Endodermal cell (in vitro differentiated cells): Measurements from ENCODE around the gene ACSL5. TPM values are rescaled to one million over a fixed set of nuclear protein-coding genes. Genes with fewer than 3 reads are reported as not detected.

Source experiments
- DNase-seq: peaks from one replicate; pipeline ENCODE4 v3.0.0-alpha.2; 2017
- H3K27ac ChIP-seq: 2 replicates; pipeline ENCODE4 v1.5.1; 2013; ENCODE audit warnings: mild to moderate bottlenecking, low read depth, low read length, moderate library complexity
- H3K27me3 ChIP-seq: 2 replicates; pipeline ENCODE4 v1.6.1; 2013; ENCODE audit warnings: mild to moderate bottlenecking, low read length, moderate library complexity; ENCODE audit not compliant: insufficient read depth, control insufficient read depth, poor library complexity, severe bottlenecking
- H3K36me3 ChIP-seq: 2 replicates; pipeline ENCODE4 v1.7.0; 2013; ENCODE audit warnings: mild to moderate bottlenecking, low read length, moderate library complexity; ENCODE audit not compliant: control insufficient read depth, insufficient read depth
- H3K4me1 ChIP-seq: one replicate; pipeline ENCODE4 v1.7.0; 2013; ENCODE audit warnings: low read length; ENCODE audit not compliant: control insufficient read depth, insufficient read depth
- H3K4me3 ChIP-seq: 2 replicates; pipeline ENCODE4 v1.5.1; 2013; ENCODE audit warnings: mild to moderate bottlenecking, low read length, moderate library complexity
- H3K9ac ChIP-seq: 2 replicates; pipeline ENCODE4 v1.6.1; 2013; ENCODE audit warnings: mild to moderate bottlenecking, low read length, moderate library complexity; ENCODE audit not compliant: poor library complexity, severe bottlenecking; ENCODE audit errors: extremely low read depth
- H3K9me3 ChIP-seq: 2 replicates; pipeline ENCODE4 v1.6.1; 2013; ENCODE audit warnings: mild to moderate bottlenecking, low read length, moderate library complexity; ENCODE audit not compliant: control insufficient read depth
- H3K27ac Mint-ChIP-seq: 2 replicates; pipeline ENCODE4 v1.8.0; 2020; ENCODE audit warnings: mixed read lengths
- H3K27me3 Mint-ChIP-seq: 2 replicates; pipeline ENCODE4 v1.8.0; 2021; ENCODE audit warnings: mild to moderate bottlenecking, mixed read lengths; ENCODE audit not compliant: insufficient read depth
- H3K36me3 Mint-ChIP-seq: 2 replicates; pipeline ENCODE4 v1.8.0; 2020; ENCODE audit warnings: low read depth, mixed read lengths
- H3K4me1 Mint-ChIP-seq: 2 replicates; pipeline ENCODE4 v1.8.0; 2020; ENCODE audit warnings: mixed read lengths
- H3K4me3 Mint-ChIP-seq: 2 replicates; pipeline ENCODE4 v1.8.0; 2020; ENCODE audit warnings: mild to moderate bottlenecking, moderate library complexity, mixed read lengths
- H3K9me3 Mint-ChIP-seq: 2 replicates; pipeline ENCODE4 v1.8.0; 2020; ENCODE audit warnings: mild to moderate bottlenecking, mixed read lengths
- WGBS, 2 experiments: methylation state at CpG; one replicate each; pipeline versions ENCODE4 v1.1.5 to v1.1.7; 2013; ENCODE audit warnings: missing lambda C conversion rate in 2 of 2, mixed read lengths in 1 of 2; ENCODE audit not compliant: insufficient coverage in 1 of 2, insufficient read length in 1 of 2; 5-methylcytosine and 5-hydroxymethylcytosine counted together
- total RNA-seq, 2 donors: library from RNA; stranded (reverse); fragmentation: NEBNext Ultra II Directional in 1 of 2; extraction: Animal tissue kit (Norgen Biotek cat#: 25700) in 1 of 2; gene quantifications; 2 replicates in 1 of 2; 3 replicates in 1 of 2; pipeline ENCODE4 v1.2.1, GENCODE V29; 2021
- TF ChIP-seq, protein P1 (sequence below): fragments of 200-600 bp; sonication (generic); conservative IDR thresholded peaks from 2 replicates; pipeline ENCODE4 v1.5.0; 2021; ENCODE audit warnings: antibody characterized with exemption, mild to moderate bottlenecking

Gene ACSL5
- total RNA-seq, 2 donors from 2014 or later: not detected

DNA sequence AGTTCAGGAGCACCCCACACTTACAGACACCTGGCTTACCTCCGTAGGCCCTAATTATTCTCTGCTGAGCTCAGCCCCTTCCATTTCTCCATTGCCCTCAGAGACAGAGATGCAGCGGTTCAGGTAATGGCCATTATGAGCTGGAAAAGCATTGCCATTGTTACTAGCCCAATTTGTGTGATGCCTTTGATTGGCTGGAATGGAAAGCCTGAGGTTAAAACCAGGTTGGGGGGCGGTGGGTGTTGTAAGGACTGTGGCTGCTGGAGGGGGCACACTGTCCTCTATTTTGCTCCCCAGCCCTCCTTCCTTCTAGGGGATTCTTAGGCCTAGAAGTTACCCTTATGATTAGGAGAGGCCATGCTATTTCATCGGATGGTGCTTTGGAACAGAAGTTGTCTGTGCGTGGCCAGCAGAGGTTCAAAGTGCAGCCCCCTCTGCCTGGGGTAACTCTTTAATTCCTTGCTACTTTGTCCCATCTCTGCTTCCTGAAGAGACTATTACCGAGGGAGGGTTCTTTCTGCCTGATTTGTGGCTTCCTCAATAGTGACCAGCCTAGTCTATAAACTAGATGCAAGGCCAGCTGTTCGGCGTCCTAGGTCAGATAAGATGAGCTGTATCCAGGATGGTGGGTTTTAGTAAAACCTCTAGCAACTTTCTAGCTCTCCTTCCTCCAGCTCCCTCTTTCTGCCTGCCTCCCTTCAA, 14.2 kb upstream of the ACSL5 start:
- Mint-ChIP-seq H3K4me1 (peaks cover 25% of the 10 kb centered on the region), H3K27me3 (peaks cover 3% of the 10 kb centered on the region), H3K27ac (no peak overlapping the region), H3K36me3 (no peaks in the 10 kb centered on the region), H3K9me3 (no peaks in the 10 kb centered on the region), H3K4me3 (no peak overlapping the region)
- WGBS, 2 experiments: 95 to 100% methylated on average over 1 to 8 of the region's 8 CpGs
- Histone ChIP-seq H3K9ac (no peak overlapping the region), H3K27me3 (peaks cover 7% of the 10 kb centered on the region), H3K4me3 (no peak overlapping the region), H3K4me1 (peaks cover 19% of the 10 kb centered on the region), H3K36me3 (no peaks in the 10 kb centered on the region), H3K9me3 (no peaks in the 10 kb centered on the region), H3K27ac (no peak overlapping the region)
- TF ChIP-seq, protein P1, sequence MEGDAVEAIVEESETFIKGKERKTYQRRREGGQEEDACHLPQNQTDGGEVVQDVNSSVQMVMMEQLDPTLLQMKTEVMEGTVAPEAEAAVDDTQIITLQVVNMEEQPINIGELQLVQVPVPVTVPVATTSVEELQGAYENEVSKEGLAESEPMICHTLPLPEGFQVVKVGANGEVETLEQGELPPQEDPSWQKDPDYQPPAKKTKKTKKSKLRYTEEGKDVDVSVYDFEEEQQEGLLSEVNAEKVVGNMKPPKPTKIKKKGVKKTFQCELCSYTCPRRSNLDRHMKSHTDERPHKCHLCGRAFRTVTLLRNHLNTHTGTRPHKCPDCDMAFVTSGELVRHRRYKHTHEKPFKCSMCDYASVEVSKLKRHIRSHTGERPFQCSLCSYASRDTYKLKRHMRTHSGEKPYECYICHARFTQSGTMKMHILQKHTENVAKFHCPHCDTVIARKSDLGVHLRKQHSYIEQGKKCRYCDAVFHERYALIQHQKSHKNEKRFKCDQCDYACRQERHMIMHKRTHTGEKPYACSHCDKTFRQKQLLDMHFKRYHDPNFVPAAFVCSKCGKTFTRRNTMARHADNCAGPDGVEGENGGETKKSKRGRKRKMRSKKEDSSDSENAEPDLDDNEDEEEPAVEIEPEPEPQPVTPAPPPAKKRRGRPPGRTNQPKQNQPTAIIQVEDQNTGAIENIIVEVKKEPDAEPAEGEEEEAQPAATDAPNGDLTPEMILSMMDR: no peak
- DNase-seq: no peak

DNA sequence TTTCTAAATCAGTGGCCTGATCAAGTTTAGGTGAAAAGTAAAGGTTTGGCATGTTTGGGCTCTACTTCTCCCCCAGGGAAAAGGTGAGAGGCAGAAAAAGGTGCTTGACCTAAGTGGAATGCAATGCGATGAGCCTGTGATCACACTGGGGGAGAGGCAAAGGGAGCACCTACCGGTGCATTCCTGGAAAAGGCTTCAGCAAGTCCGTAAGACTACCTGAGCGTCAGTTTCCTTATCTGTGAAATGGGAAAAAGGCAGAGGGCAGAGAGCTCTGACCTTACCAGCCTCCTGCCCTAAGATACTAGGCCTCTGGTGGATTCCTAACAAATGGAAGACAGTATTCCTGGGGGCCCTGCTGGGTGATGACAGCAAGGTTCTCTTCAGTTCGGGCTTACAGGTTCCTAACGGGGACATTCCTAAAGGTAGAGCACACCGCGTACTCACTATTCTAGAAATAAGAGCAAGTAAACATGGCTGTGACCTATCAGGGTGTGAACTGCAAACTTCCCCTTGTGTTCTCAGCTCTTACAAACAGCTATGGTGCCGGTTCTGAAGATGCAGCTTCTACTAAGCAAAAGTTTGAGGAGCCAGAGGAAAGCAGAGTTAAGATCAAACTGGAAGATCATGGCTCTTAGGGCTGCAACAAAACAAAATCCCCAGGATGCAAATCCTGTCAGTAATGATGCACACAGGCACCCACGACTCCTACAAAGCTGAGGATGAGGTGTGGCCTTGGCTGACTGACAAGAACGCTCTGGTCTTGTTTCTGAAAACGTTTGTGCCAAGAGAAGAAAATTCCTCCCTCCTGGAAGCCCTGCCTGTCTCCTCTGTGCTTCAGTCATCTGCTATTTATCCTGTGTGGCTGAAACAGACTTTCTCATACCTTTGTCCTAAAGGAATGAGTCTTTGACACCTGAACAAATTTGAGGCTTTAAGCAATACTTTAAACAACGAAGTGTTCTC, 13.3 kb upstream of the ACSL5 start:
- Histone ChIP-seq H3K4me1 (peaks cover 19% of the 10 kb centered on the region), H3K9me3 (no peaks in the 10 kb centered on the region), H3K9ac (no peak overlapping the region), H3K36me3 (no peaks in the 10 kb centered on the region), H3K27ac (no peak overlapping the region), H3K27me3 (peaks cover 7% of the 10 kb centered on the region), H3K4me3 (no peak overlapping the region)
- Mint-ChIP-seq H3K4me3 (no peak overlapping the region), H3K9me3 (no peaks in the 10 kb centered on the region), H3K27me3 (peaks cover 3% of the 10 kb centered on the region), H3K4me1 (peaks cover 25% of the 10 kb centered on the region), H3K27ac (no peak overlapping the region), H3K36me3 (no peaks in the 10 kb centered on the region)
- 74% methylated on average over 12 to 13 of the region's 13 CpGs for WGBS, 2 experiments
- DNase-seq: no peak
- TF ChIP-seq, protein P1: no peak

DNA sequence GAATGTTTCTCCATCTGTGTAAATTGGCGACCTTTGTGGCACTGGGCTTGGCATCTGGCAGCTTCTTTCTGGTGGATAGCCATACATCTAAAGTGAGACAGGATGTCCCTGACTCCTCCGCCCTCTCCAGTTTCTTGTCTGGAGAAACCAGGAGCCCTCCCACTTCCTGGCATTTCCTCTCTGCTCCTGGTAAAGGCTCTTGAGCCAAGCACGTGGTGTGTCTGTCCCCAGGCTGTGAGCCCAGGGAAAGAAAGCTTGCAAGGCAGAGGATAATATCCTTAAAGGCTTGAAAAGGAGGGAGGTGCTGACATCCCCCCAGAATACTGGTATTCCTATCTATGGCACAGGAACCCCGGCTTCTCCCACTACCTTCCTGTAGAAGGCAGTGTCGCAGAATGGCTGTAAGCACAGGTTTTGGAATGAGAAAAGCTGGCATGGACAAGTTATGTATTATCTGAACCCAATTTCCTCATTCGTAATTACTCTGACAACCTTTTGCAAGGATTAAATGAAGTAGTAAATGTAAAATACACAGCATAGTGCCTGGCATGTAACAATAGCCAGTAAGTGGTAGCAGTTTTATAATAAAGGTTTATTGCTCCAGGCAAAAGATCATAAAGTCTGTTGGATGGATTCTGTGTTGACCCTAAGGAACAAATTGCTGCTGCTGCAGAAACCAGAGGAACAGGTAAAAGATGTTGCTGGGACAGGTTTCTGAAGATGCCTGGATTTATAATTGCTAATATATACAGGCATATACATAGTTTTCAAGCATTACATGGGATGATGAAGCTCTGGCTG, 11.8 kb upstream of the ACSL5 start:
- H3K36me3 Mint-ChIP-seq: no peaks in the 10 kb centered on the region
- DNase-seq: peak; percentile 61

More for the DNA sequence above, 11.8 kb upstream of the ACSL5 start:
- 87 to 93% methylated on average over 2 to 6 of the region's 6 CpGs for WGBS, 2 experiments
- Histone ChIP-seq H3K9ac (no peak overlapping the region), H3K4me3 (no peak overlapping the region), H3K36me3 (no peaks in the 10 kb centered on the region), H3K4me1 (peaks cover 19% of the 10 kb centered on the region), H3K27me3 (peaks cover 7% of the 10 kb centered on the region), H3K27ac (no peak overlapping the region), H3K9me3 (no peaks in the 10 kb centered on the region)
- Mint-ChIP-seq H3K27me3 (peaks cover 3% of the 10 kb centered on the region), H3K4me3 (no peak overlapping the region), H3K27ac (no peak overlapping the region), H3K9me3 (no peaks in the 10 kb centered on the region), H3K4me1 (peaks cover 31% of the 10 kb centered on the region)
- TF ChIP-seq, protein P1: no peak
